Gastrocnemius medialis (tissue), 4 donors: Measurements from ENCODE around the gene PFKP. TPM values are rescaled to one million over a fixed set of nuclear protein-coding genes. Genes with fewer than 3 reads are reported as not detected.
A peak's percentile ranks its signal among the peaks of the same experiment; 100 is the strongest.

ENCODE experiments used
- ATAC-seq, 2 donors: fragments of 150-250 bp; one replicate each; pipeline ENCODE4 v1.9.1; 2016
- DNase-seq, 2 donors: peaks; one replicate each; pipeline ENCODE4 v3.0.0-alpha.2; 2019
- H3K27ac ChIP-seq, 4 donors: fragments of 200-600 bp; sonication (generic); 1 replicate in 1 of 4; 2 replicates in 3 of 4; pipeline ENCODE4 v1.5.1; 2016 to 2018; ENCODE audit warnings: mild to moderate bottlenecking in 2 of 4, moderate library complexity in 1 of 4
- H3K27me3 ChIP-seq, 3 donors: fragments of 200-600 bp; sonication (generic) in 2 of 3; 1 replicate in 1 of 3; 2 replicates in 2 of 3; pipeline versions ENCODE4 v1.5.1 to v1.6.0; 2016 to 2019; ENCODE audit warnings: mild to moderate bottlenecking in 1 of 3, moderate library complexity in 1 of 3
- H3K36me3 ChIP-seq, 2 donors: fragments of 200-600 bp; sonication (generic) in 1 of 2; one replicate each; pipeline ENCODE4 v1.5.1; 2017 to 2018
- H3K4me1 ChIP-seq, 2 donors: fragments of 200-600 bp; sonication (generic) in 1 of 2; one replicate each; pipeline ENCODE4 v1.5.1; 2016 to 2017; ENCODE audit warnings: mild to moderate bottlenecking in 2 of 2
- H3K4me3 ChIP-seq, 4 donors: fragments of 200-600 bp; sonication (generic) in 3 of 4; 1 replicate in 1 of 4; 2 replicates in 3 of 4; pipeline ENCODE4 v1.5.1; 2016 to 2019; ENCODE audit warnings: mild to moderate bottlenecking in 2 of 4
- H3K9me3 ChIP-seq, 3 donors: fragments of 200-600 bp; sonication (generic) in 2 of 3; 1 replicate in 1 of 3; 2 replicates in 2 of 3; pipeline ENCODE4 v1.5.1; 2016 to 2019
- CTCF ChIP-seq, 5 experiments: fragments of 450-650 bp in 3 of 5; fragments of 200-600 bp in 2 of 5; sonication (generic) in 2 of 5; IDR thresholded peaks in 4 of 5; conservative IDR thresholded peaks in 1 of 5; 1 replicate in 4 of 5; 2 replicates in 1 of 5; pipeline ENCODE4 v1.5.1; 2016 to 2019; ENCODE audit warnings: antibody characterized with exemption in 5 of 5, mild to moderate bottlenecking in 3 of 5, moderate library complexity in 3 of 5
- POLR2A ChIP-seq, 2 donors: fragments of 450-650 bp; IDR thresholded peaks; one replicate each; pipeline ENCODE4 v1.6.1; 2017; ENCODE audit warnings: antibody characterized with exemption in 2 of 2, mild to moderate bottlenecking in 2 of 2, moderate library complexity in 2 of 2
- in situ Hi-C, 4 donors: fragments of 200-750 bp; cut with MboI; loops; one replicate each; pipeline versions ENCODE4 v1.15.0 to v1.8.0; 2017; ENCODE audit warnings: low sequenced_read_pairs in 4 of 4
- intact Hi-C: fragments of 100-400 bp; cut with DNase I; formaldehyde crosslinking; loops from one replicate; pipeline ENCODE4 v1.15.1; 2023; ENCODE audit warnings: low total_unique reads
- total RNA-seq, 4 donors: library from RNA; depleted of rRNA; stranded (reverse); fragments of >200 nt; gene quantifications; one replicate each; pipeline versions ENCODE4 v1.1.0 to v1.2.3, GENCODE V29; 2016

Gene PFKP
- total RNA-seq, 4 donors from 2014 or later = 21.3 to 171 (median 38.9) TPM

- H3K9me3 ChIP-seq = no peaks in the 10 kb centered on the region
- H3K27me3 ChIP-seq = no peaks in the 10 kb centered on the region
- peaks cover 0 to 5% of the 10 kb centered on the region in 2 donors for H3K36me3 ChIP-seq
- H3K27ac ChIP-seq = peak overlapping the region; percentile 40 to 74 (median 64)
- H3K4me3 ChIP-seq = no peak overlapping the region
- in situ Hi-C loops (no loop called here), intact Hi-C loops (no loop called here)
- H3K4me1 ChIP-seq = peaks cover 30 to 42% of the 10 kb centered on the region in 2 donors
- peak in 1 of 2 donors; percentile 51 for ATAC-seq
- peak; percentile 36 to 82 for DNase-seq
- no peak for TF ChIP-seq POLR2A (IDR thresholded peaks at IDR 0.05)
Observed at GRCh38 chr10:3111621-3112163, 44.3 kb downstream of the PFKP start.

GRCh38 chr10:3113343-3113720, 46.0 kb downstream of the PFKP start:
- DNase-seq = no peak
- no peak for ATAC-seq
- Histone ChIP-seq H3K4me1 (peaks cover 18 to 31% of the 10 kb centered on the region in 2 donors), H3K4me3 (no peak overlapping the region), H3K27ac (no peak overlapping the region), H3K36me3 (peaks cover 0 to 8% of the 10 kb centered on the region in 2 donors), H3K9me3 (no peaks in the 10 kb centered on the region), H3K27me3 (no peaks in the 10 kb centered on the region)
- intact Hi-C loops = no loop called here
- in situ Hi-C loops = no loop called here
- TF ChIP-seq CTCF (IDR thresholded peaks at IDR 0.05 in 4 of 5, conservative IDR thresholded peaks at IDR 0.05 in 1 of 5) (no peak), POLR2A (IDR thresholded peaks at IDR 0.05) (no peak)

- in situ Hi-C loops (no loop called here), intact Hi-C loops (no loop called here)
- Histone ChIP-seq H3K9me3 (no peaks in the 10 kb centered on the region), H3K4me3 (no peak overlapping the region), H3K27ac (no peak overlapping the region), H3K36me3 (peaks cover 0 to 8% of the 10 kb centered on the region in 2 donors), H3K27me3 (no peaks in the 10 kb centered on the region), H3K4me1 (peaks cover 15 to 16% of the 10 kb centered on the region in 2 donors)
- ATAC-seq (no peak), DNase-seq (no peak)
- no peak for TF ChIP-seq CTCF (IDR thresholded peaks at IDR 0.05 in 4 of 5, conservative IDR thresholded peaks at IDR 0.05 in 1 of 5)
Observed at GRCh38 chr10:3115685-3116084, 48.3 kb downstream of the PFKP start.

- Histone ChIP-seq H3K36me3 (peaks cover 0 to 13% of the 10 kb centered on the region in 2 donors), H3K4me3 (no peak overlapping the region), H3K27me3 (no peaks in the 10 kb centered on the region), H3K9me3 (no peaks in the 10 kb centered on the region), H3K27ac (no peak overlapping the region), H3K4me1 (peaks cover 6 to 7% of the 10 kb centered on the region in 2 donors)
- ATAC-seq (no peak), DNase-seq (no peak)
- intact Hi-C loops (no loop called here), in situ Hi-C loops (no loop called here)
- TF ChIP-seq POLR2A (IDR thresholded peaks at IDR 0.05) (no peak), CTCF (IDR thresholded peaks at IDR 0.05 in 4 of 5, conservative IDR thresholded peaks at IDR 0.05 in 1 of 5) (no peak)
Observed at GRCh38 chr10:3116508-3117100, 49.3 kb downstream of the PFKP start.

- in situ Hi-C loops (no loop called here), intact Hi-C loops (no loop called here)
- peaks cover 0 to 19% of the 10 kb centered on the region in 2 donors for H3K36me3 ChIP-seq
- H3K4me3 ChIP-seq = no peak overlapping the region
- H3K9me3 ChIP-seq = no peaks in the 10 kb centered on the region
- no peak for TF ChIP-seq CTCF (IDR thresholded peaks at IDR 0.05 in 4 of 5, conservative IDR thresholded peaks at IDR 0.05 in 1 of 5)
- no peak for TF ChIP-seq POLR2A (IDR thresholded peaks at IDR 0.05)
- H3K27me3 ChIP-seq = no peaks in the 10 kb centered on the region
- no peak overlapping the region for H3K27ac ChIP-seq
- no peak for ATAC-seq
- no peaks in the 10 kb centered on the region for H3K4me1 ChIP-seq
- DNase-seq = no peak
Observed at GRCh38 chr10:3117486-3117885, 50.1 kb downstream of the PFKP start.
